C4-2B (cell line): ENCODE measurements around the gene FBXL14.
"Not testable (repeated sequence)": the region's sequence is repeated elsewhere in the genome, so short reads cannot be mapped to it uniquely, and the experiment has no call there.

ENCODE experiments used
- H3K27ac ChIP-seq: fragments of 450-650 bp; 2 replicates; pipeline ENCODE4 v1.5.1; 2017
- CTCF ChIP-seq: fragments of 450-650 bp; conservative IDR thresholded peaks from 2 replicates; pipeline ENCODE4 v1.5.1; 2017; ENCODE audit warnings: mild to moderate bottlenecking
- ZFX ChIP-seq: fragments of 450-650 bp; IDR thresholded peaks from 2 replicates; pipeline ENCODE4 v1.6.1; 2017

Gene FBXL14

DNA sequence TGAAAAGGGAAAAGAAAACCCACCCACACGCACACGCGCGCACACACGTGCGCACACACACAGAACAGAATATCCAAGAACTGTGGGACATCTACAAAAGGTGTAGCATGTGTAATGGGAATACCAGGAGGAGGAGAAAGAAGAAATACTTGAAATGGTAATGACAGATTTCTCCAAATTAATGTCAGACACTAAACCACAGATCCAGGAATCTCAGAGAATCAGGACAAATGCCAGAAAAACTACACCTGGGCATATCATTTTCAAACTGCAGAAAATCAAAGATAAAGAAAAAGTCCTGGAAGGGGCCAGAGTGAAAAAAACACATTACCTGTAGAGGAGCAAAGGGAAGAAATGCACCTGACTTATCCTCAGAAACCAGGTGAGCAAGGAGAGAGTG, 26.5 kb downstream of the FBXL14 start:
- TF ChIP-seq CTCF, result no peak
- no peak for TF ChIP-seq ZFX
- no peak overlapping the region for H3K27ac ChIP-seq

- no peak overlapping the region for H3K27ac ChIP-seq
- TF ChIP-seq CTCF (no peak), ZFX (no peak)
Observed at GRCh38 chr12:1566449-1567135, 27.8 kb downstream of the FBXL14 start.

DNA sequence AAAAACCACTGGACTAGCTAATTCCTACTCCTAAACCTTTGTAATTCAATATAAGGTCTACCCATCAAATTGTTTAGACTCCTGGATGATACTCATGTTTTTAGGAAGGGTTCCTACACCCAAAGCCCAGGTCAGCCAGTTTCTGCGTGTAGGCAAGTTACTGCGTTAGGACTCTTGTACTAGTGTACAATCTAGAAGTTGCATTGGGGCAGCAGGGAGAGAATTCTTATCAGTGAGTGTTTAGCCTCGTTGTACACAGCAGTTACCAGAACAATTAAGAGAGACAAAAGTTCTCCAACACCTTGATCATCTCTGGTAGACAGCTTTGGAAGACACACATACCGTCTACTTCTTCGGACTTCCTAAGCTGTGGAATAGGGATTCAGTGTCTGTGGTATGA, 29.2 kb downstream of the FBXL14 start:
- TF ChIP-seq ZFX, result no peak
- TF ChIP-seq CTCF, result no peak
- no peak overlapping the region for H3K27ac ChIP-seq

DNA sequence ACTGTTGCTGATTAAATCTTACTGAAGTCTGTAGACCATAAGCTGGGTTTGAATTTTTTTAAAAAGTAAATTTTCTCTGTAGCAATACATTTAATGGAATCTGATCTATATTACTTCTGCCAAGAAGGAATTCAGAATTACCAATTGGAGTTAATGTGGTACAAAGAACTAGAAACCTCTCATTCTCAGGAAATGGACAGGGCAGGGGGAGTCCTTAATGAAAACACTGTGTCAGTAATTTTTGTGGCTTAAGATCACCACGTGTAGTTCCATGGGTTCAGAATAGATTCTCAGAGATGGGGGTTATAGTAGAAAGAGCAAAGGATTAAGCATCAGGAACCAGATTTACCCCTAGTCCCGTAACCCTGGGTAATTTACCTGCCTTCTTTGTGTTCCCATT, 30.3 kb downstream of the FBXL14 start:
- no peak overlapping the region for H3K27ac ChIP-seq
- no peak for TF ChIP-seq CTCF
- TF ChIP-seq ZFX, result no peak

- peak overlapping the region; percentile 3; the same call in 1 of the 2 replicates for H3K27ac ChIP-seq
- no peak for TF ChIP-seq ZFX
- TF ChIP-seq CTCF, result no peak
Observed at GRCh38 chr12:1562813-1563407, 31.5 kb downstream of the FBXL14 start.

GRCh38 chr12:1560704-1561103, 33.7 kb downstream of the FBXL14 start:
- H3K27ac ChIP-seq, result no peak overlapping the region
- no peak for TF ChIP-seq ZFX
- TF ChIP-seq CTCF, result no peak

DNA sequence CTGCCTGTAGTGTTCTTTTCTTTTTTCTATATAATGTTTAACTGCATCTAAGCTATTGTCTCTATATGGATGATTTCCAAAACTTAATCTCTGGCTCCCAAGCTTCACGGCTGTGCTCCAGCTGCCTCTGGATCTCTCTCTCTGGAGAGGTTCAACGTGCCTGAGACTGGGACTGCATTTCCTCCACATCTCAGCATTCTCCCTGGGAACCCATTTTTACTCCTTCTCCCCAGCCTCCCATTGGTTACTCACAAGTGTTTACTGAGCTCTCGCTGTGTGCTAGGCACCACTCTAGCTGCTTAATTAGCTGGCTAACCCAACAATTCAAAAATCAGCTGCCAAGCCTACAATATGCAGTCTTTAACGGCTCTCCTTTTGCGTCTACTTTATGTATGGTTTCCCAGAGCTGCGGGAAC, 34.7 kb downstream of the FBXL14 start:
- TF ChIP-seq ZFX (no peak), CTCF (no peak)
- H3K27ac ChIP-seq, result no peak overlapping the region

- not testable (repeated sequence) for H3K27ac ChIP-seq
Observed at GRCh38 chr12:1558108-1558507, 36.3 kb downstream of the FBXL14 start.
